NB4 (cell line): ENCODE data around the gene THRSP.
"Not testable (repeated sequence)": the region's sequence is repeated elsewhere in the genome, so short reads cannot be mapped to it uniquely, and the experiment has no call there.

ENCODE experiments used
- DNase-seq: peaks from one replicate; pipeline ENCODE4 v3.0.0; 2010; ENCODE audit warnings: low read depth
- H3K4me3 ChIP-seq: one replicate; pipeline ENCODE4 v1.5.1; 2011; ENCODE audit warnings: mild to moderate bottlenecking, low read depth, low read length, moderate library complexity
- MYC ChIP-seq: IDR thresholded peaks from 2 replicates; pipeline ENCODE4 v1.6.1; 2011; ENCODE audit warnings: low read depth, low read length
- POLR2A ChIP-seq: IDR thresholded peaks from 2 replicates; pipeline ENCODE4 v1.6.1; 2011; ENCODE audit warnings: mild to moderate bottlenecking; ENCODE audit not compliant: insufficient read length; ENCODE audit errors: extremely low read depth
- TF ChIP-seq, protein P1 (sequence below): IDR thresholded peaks from 2 replicates; pipeline ENCODE4 v1.6.1; 2011; ENCODE audit warnings: low read depth, low read length
- TF ChIP-seq, protein P2 (sequence below): IDR thresholded peaks from one replicate; pipeline ENCODE4 v1.5.1; 2012; ENCODE audit warnings: low read depth, low read length

THRSP gene

DNA sequence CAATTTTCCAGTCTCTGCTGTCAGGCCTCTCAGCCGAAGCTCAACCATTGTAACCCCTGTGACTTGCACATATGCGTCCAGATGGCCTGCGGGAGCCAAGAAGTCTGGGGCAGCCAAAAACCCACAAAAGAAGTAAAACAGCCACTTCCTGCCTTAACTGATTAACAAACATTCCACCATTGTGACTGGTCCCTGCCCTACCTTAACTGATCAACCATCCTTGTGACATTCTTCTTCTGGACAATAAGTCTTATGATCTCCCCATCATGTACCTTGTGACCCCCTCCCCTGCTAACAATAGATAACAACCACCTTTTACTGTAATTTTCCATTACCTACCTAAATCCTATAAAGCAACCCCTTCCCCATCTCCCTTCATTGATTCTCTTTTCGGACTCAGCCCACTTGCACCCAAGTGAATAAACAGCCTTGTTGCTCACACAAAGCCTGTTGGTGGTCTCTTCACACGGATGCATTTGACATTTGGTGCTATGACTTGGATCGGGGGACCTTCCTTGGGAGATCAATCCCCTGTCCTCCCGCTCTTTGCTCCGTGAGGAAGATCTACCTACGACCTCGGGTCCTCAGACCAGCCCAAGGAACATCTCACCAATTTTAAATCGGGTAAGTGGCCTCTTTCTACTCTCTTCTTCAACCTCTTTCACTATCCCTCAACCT is 17.3 kb downstream of the THRSP start:
- TF ChIP-seq MYC (no peak), POLR2A (no peak)
- TF ChIP-seq, protein P1, sequence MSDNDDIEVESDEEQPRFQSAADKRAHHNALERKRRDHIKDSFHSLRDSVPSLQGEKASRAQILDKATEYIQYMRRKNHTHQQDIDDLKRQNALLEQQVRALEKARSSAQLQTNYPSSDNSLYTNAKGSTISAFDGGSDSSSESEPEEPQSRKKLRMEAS = no peak
- TF ChIP-seq, protein P2, sequence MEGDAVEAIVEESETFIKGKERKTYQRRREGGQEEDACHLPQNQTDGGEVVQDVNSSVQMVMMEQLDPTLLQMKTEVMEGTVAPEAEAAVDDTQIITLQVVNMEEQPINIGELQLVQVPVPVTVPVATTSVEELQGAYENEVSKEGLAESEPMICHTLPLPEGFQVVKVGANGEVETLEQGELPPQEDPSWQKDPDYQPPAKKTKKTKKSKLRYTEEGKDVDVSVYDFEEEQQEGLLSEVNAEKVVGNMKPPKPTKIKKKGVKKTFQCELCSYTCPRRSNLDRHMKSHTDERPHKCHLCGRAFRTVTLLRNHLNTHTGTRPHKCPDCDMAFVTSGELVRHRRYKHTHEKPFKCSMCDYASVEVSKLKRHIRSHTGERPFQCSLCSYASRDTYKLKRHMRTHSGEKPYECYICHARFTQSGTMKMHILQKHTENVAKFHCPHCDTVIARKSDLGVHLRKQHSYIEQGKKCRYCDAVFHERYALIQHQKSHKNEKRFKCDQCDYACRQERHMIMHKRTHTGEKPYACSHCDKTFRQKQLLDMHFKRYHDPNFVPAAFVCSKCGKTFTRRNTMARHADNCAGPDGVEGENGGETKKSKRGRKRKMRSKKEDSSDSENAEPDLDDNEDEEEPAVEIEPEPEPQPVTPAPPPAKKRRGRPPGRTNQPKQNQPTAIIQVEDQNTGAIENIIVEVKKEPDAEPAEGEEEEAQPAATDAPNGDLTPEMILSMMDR = no peak
- peak; percentile 54 for DNase-seq
- no peak overlapping the region for H3K4me3 ChIP-seq

DNA sequence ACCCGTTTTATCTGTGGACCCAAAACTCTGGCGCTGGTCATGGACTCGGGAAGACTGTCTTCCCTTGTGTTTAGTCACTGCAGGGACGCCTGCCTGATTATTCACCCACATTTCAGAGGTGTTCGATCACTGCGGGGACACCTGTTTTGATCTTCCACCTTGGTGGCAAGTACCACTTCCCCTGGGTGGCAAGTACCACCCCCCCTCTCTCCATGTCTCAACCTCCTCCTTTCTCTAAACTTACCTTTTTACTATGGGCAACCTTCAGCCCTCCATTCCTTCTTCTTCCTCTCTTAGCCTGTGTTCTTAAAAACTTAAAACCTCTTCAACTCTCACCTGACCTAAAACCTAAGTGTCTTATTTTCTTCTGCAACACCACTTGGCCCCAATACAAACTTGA is 17.9 kb downstream of the THRSP start:
- TF ChIP-seq MYC (no peak), POLR2A (no peak)
- TF ChIP-seq, protein P2 = no peak
- TF ChIP-seq, protein P1 = no peak
- DNase-seq = no peak
- no peak overlapping the region for H3K4me3 ChIP-seq

DNA sequence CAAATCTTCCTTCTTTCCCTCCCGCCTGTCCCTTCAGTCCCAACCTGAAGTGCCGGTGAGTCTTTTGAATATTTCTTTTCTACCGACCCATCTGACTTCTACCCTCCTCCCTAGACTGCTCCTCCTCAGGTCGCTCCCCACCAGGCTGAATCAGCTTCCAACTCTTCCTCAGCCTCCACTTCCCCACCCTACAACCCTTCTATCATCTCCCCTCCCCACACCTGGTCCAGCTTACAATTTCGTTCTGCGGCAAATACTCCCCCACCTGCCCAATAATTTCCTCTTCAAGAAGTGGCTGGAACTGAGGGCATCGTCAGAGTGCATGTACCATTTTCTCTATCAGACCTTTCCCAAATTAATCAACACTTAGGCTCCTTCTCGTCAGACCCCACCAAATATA is 18.5 kb downstream of the THRSP start:
- no peak overlapping the region for H3K4me3 ChIP-seq
- no peak for DNase-seq
- TF ChIP-seq POLR2A (no peak), MYC (no peak)
- TF ChIP-seq, protein P2 = no peak
- TF ChIP-seq, protein P1 = no peak

DNA sequence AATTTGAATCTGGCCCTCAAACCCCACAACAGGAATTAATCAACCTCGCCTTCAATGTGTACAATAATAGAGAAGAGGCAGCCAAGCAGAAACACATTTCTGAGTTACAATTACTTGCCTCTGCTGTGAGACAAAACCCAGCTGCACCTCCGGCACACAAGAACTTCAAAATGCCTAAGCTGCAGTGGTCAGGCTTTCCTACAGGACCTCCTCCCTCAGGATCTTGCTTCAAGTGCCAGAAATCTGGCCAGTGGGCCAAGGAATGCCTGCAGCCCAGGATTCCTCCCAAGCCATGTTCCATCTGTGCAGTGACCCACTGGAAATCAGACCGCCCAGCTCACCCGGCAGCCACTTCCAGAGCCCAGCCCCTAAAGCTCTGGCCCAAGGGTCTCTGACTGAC is 19.4 kb downstream of the THRSP start:
- TF ChIP-seq, protein P2 = no peak
- TF ChIP-seq, protein P1 = no peak
- no peak for TF ChIP-seq POLR2A
- no peak for TF ChIP-seq MYC

DNA sequence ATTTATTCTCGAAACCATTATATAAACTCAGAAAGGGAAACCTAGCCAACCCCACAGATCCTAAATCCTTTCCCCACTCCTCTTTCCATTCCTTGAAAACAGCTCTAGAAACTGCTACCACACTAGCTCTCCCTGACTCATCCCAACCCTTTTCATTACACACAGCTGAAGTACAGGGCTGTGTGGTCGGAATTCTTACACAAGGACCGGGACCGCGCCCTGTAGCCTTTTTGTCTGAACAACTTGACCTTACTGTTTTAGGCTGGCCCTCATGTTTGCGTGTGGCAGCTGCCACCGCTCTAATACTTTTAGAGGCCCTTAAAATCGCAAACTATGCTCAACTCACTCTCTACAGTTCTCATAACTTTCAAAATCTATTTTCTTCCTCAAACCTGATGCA is 20.8 kb downstream of the THRSP start:
- not testable (repeated sequence) for DNase-seq, H3K4me3 ChIP-seq

More for the DNA sequence above, 19.4 kb downstream of the THRSP start:
- no peak overlapping the region for H3K4me3 ChIP-seq
- DNase-seq = no peak

DNA sequence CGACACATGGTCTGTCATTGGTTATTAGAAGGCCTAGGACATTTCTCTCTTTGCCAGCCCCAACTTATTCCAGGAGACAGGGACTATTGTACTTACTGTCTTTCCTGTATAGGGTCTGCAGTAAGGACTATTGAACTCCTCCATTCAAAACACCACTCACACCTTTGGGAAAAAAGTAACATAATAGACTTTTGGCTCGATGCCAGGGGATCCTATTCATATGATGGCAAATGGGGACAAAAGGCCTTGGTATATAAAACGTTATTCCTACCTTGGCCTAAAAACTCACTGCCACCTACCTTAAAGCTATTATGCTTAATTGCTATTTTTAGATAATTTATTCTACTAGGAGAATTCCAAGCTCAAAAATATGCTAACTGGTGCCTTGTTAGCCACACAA is 22.3 kb downstream of the THRSP start:
- no peak overlapping the region for H3K4me3 ChIP-seq
- DNase-seq = no peak
- TF ChIP-seq MYC (no peak), POLR2A (no peak)
- TF ChIP-seq, protein P1 = no peak
- TF ChIP-seq, protein P2 = no peak

DNA sequence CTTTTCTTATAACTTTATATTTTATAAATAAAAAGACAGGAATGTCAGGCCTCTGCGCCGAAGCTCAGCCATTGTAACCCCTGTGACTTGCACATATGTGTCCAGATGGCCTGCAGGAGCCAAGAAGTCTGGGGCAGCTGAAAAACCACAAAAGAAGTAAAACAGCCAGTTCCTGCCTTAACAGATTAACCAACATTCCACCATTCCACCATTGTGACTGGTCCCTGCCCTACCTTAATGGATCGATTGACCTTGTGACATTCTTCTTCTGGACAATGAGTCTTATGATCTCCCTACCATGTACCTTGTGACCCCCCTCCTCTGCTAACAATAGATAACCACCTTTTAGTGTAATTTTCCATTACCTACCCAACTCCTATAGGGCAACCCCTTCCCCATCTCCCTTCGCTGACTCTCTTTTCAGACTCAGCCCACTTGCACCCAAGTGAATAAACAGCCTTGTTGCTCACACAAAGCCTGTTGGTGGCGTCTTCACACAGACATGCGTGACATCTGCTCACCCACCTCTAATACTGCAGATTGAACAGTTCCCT is 22.9 kb downstream of the THRSP start:
- H3K4me3 ChIP-seq, DNase-seq: not testable (repeated sequence)
